Endometrial microvascular endothelial cells (primary cell): ENCODE measurements around the gene MED12L. TPM values are rescaled to one million over a fixed set of nuclear protein-coding genes. Genes with fewer than 3 reads are reported as not detected.

Experiments
- in situ Hi-C: cut with HindIII; loops from 2 replicates; pipeline ENCODE4 v1.10.0; 2017; ENCODE audit warnings: low sequenced_read_pairs, low pct_unique_long_range_greater_than_20kb; ENCODE audit errors: inconsistent ontology term
- total RNA-seq: library from RNA; depleted of rRNA; stranded (reverse); fragments of >200 nt; gene quantifications from one replicate; pipeline ENCODE4 v1.2.3, GENCODE V29; 2015; ENCODE audit errors: inconsistent ontology term

MED12L gene
- total RNA-seq, 1 donor from 2014 or later = not detected

DNA sequence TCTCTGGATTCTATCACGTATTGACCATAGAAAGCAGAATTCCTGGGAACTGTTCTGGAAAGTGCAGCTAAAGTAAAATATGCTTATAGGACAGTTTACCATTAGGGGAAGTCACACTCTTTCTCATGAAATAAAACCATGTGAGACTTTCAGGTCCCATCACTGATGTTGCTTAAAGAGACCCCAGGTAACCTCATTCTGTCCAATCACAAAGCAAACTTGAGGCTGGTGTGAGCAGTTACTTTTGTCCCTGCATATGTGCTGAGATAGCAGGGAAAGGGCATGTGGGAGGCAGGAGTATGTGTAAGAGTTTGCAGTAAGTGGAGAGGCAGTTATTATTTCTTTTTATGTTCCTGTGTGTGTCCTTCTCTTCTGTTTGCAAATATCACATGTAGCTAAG is 215.1 kb downstream of the MED12L start:
- in situ Hi-C loops = no loop called here

DNA sequence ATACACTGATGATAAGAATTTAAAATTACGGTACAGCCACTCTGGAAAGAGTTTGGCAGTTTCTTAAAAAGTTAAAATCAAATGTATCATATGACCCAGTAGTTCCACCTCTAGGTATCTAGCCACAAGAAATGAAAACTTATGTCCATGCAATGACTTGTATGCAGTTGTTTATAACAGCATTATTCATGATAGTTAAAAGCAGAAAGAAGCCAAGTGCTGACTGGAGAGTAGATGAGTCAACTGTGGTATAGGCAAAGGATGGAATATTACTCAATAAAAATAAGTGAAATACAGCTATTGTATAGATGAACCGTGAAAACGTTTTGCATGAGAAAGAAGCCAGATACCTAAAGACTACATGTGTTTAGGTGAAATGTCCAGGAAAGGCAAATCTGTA is 216.3 kb downstream of the MED12L start:
- in situ Hi-C loops = no loop called here

DNA sequence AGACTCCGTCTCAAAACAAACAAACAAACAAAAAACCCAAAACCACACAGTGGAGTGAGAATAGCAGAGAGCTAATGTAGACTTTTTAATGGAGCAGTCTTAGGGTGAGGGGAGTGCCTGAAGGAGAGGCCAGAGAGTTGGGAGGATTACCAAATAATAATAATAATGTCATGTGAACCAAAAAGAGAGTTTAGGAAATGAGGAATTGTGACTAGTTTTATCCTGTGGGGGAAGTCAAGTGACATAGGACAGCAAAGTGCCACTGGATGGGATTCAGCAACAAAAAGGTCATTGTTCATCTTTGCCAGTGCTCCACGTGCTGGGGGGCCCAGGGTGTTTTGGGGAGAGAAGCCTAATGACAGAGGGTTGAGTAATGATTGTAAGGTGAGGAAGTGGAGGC is 218.3 kb downstream of the MED12L start:
- in situ Hi-C loops = no loop called here

DNA sequence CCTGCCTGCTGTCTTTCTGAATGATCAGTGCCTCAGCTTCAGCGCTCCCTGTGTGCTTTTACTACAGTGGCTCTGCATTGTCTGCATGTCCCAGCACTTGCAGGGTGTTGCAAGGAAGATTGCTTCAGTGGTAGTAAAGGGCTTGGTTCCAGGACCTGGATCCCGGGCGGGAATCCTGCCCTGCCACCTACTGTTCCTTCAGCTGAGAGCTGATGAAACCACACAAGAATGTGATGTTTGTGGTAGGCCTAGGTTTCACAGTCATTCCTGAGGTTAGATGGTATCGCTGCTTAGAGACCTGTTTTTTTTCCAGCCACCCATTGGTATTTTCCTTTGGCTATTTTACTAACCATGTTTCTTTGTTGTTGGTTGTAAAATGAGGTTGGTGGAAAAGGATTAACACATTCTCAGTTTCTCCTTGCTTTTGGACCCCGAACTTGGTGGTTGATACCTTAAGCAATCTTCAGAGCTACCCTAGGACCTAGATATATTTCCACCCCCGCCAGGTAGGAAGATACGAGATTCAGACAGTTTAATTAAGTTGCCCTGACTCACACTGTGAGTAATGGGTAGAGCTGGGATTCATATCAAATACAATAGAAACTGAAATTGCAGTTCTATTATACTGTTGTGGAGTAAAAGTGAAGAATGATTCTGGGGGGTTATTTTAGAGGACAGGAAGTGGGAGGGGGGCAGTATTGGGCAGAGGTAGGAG is 219.8 kb downstream of the MED12L start:
- in situ Hi-C loops = no loop called here

DNA sequence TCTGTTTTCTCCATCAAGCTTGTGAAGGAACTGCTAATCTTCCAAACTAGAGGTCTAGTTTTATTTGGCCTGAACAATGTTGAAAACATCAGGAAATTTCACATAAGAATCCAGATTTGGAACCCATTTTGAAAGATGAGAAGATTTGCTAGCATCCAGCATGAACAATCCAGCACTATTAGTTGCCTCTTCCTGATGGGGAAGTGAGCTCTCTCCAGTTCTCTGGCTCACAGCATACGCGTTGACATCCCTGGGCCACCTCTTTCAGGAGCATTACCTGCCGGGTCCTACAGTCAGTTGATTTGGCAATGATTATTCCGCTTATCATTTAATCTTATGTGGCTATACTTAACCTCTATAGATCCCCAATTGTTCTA is 220.3 kb downstream of the MED12L start:
- in situ Hi-C loops = no loop called here

DNA sequence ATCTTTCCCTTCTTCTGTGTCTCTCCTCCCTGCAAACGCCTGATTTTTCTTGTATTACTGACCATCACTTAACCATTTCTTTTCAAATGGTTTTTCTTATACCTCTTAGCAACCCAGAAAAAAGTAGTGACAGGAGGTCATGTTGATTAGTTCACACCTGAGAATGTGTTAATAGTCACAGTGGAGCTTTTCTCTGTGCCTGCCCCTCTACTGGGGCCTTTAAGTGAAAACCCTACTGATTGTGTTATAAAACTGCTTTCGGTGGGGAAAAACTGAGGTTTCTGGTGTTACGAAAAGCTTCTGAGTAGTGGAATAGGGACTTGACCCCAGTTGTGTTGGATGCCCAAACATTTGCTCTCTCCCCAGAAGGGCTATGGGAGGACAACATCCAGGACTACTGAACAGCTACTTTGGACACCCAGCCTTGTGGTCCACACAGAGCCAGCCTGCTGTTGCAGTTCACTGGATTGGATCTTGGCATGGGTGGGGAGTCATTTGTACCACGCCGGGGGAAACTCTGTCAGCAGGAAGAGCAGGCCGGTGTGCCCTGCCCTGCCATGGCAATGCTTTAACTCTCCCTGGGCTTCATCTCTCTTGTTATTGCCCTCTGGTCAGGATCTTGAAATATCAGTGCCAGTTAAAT is 220.8 kb downstream of the MED12L start:
- in situ Hi-C loops = no loop called here

DNA sequence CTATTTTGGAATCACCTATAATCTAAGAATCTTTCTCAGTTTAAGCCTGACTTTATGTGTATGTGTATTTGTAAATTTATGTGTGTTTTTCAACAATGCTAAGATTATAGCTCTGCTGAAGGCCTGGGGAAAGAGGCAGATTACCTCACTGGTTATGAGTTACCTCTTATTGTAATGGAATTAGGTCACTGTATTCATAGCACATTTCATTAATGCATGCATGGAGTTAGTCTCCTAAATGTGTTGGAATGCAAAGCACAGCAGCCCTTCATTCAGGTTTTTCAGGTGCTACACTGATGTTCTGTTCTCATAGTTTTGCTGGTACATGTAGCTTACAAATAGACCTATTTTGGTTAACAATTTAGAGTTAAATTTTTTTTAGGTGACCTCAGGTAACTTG is 221.7 kb downstream of the MED12L start:
- in situ Hi-C loops = no loop called here

DNA sequence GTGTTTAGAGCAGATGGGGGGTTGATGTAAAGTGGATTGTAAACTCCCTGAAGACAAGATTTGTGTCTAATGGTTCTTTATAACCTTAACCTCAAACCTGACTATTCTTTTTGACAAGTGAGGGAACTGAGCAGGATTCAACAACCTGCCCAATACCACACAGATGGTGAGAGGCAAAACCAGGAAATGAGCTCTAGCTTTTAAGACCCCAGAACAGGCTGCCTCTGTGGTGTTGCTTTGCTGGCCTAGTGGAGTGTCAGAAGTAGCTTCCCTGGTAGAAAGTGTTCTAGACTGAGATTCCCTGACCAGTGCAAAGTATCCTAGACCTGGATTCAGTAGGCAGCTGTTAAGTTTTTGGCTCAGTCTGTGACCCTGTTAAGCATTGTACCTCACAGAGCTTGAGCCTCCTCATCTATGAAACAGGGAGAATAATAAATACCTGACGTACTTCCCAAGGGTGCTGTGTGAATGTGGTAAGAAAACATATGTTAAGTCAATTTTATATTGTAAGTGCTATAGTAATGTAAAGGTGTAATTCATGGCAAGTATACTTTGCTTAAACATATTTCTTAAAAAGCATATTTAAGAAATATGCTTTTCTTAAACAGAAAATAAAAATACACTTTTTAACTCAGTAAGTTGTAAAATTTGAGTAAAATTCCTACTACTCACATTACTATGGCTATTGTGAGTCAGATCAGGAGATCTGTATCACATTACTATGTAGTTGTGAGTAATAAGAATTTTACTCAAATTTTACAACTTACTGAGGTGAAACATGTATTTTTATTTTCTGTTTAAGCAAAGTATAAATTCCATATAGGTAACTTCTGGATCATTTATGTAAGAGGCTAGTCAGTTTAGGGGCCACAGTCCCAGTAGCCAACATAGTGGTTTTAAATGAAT is 222.4 kb downstream of the MED12L start:
- in situ Hi-C loops = no loop called here

DNA sequence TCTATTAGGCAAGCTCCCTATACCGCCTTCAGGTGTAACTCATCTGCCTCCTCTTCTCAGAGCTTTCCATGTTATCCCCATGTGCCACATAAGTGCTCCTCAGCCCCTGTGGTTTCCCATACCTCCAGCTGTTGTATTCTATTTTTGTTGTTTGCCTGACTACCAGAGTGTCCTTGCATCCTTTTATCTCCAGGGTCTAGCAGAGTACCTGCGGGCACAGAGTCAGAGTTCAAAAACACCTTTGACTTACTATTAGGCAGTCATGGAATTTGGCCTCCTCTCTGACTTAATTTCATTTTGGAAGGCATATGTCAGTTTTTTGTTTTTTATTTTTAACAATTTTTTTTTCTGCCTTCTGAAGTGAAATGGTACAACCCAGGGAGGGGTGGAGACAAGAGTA is 224.1 kb downstream of the MED12L start:
- in situ Hi-C loops = no loop called here

DNA sequence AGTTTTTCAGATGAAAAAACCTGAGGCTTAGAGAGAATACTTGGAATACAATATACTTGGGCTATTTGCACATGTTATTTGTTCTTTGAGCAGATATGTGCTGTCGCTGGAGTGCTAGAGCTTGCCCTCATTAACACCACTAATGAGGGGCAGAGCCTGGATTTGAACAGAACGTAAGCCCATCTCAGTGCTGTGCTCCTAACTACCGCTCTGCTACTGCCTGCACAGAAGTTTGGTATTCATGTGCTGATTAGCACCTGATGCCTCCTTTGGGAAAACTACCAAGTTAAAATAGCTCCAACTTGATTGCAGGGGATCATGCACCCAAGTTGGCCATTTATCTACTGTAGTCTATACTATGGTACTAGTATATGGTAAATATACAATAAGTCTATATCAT is 227.5 kb downstream of the MED12L start:
- in situ Hi-C loops = no loop called here

DNA sequence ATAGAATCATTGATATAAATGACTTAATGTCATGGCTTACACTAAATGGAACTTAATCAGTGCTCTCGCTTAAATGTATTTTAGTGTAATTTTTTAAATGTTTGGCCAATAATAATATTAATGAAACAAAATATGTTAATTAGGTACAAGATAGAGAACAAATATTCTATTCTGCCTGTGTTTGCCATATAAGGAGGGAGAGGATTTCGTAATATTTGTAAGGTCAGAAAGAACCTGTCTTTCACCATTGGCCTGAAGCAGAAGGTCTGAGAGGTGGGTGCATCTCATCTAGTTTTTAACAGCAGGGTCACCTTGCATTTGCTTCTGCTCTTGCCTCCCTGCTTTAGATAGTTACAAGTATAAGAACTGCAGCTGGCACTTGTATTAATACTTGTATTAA is 228.7 kb downstream of the MED12L start:
- in situ Hi-C loops = no loop called here

DNA sequence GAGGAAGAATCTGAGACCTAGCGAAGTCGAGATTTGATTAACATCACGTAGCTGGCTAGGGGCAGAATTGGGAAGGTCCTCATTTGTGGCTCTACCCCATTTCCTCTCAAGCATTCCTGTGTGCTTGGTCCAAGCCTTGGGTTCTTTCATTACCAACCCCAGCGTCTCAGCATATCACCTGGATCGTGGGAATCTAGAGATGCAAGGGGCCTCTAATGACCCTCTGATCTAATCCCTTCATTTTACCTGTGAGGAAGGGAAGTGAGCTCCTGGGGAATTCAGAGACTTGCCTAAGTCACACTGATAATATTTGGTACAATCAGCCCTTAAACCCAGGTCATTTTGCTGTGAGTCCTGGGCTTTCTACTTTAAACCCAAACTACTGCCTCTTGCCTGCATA is 229.1 kb downstream of the MED12L start:
- in situ Hi-C loops = no loop called here

DNA sequence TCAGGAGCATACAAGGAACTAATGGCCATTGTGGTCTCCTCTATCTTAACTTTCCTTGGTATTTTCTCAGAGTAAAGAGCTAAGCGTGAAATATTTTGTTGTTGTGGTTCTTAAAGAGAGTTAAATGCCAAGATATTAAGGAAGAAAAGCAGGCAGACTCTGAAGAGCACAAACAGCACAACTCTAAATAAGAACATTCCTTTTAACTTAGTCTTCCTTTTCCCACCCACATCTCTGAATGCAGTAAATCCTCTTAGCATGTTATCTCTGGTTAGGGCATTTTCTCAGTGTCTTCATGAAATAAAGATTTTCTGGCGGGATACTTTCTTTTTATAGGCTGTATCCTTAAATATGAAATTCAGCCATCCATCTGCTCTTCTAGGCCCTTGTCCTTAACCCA is 229.7 kb downstream of the MED12L start:
- in situ Hi-C loops = no loop called here

DNA sequence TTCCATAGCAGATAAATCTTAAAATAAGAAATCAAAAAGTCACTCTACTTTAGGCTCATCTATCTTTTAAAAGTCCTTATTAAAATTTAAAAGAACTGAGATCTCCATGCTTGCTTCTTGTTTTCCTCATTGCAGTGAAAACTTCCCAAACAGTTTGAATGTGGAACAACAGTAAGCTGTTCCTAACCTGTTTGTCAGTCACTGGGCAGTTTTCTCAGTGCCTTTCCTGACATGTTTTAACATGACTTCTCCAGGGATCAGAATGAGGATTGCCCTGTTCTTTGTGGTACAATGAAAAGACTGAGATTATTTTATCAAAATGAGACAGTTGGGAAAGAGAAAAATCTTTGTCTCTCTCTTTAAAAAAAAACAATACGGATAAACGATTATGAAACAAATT is 230.4 kb downstream of the MED12L start:
- in situ Hi-C loops = no loop called here

DNA sequence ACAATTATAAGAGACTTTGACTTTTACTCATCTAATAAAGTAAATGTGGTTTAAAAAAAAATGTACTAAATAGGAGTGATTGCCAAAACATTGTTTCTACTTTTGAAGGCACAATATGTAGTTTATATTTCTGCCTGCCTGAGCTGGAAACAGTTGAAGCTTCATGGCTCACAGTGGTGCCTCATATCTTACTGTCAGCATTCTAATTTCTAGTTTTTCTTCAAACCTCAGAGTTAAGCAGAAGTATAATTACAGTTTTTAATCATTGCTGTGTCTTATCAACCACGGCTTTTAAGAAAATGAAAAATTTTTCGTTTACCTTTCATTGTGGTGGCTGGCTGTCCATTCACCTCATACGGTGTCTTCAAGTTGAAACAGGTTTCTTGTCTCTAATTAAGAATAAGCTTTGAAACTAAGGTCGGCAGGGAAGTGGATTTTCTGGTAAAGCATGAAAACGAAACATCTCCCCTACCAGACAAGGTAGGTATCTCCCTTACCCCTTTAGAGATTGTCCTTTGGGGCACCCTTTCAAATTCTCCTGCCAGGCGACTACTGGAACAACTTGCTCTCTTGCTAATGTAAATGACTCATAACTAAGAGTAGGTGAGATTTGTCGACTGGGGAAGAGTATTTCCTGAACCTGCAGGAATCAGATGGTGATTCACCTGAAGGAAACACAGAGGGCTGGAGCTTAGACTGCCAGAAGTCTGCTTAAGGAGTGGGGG is 231.0 kb downstream of the MED12L start, which contains the start of gene GPR87:
GPR87 (minus strand) TSS at position 554 of the 725 bp plus-strand sequence. CDS start 16,720 bp downstream, outside the sequence.
- in situ Hi-C loops = no loop called here

DNA sequence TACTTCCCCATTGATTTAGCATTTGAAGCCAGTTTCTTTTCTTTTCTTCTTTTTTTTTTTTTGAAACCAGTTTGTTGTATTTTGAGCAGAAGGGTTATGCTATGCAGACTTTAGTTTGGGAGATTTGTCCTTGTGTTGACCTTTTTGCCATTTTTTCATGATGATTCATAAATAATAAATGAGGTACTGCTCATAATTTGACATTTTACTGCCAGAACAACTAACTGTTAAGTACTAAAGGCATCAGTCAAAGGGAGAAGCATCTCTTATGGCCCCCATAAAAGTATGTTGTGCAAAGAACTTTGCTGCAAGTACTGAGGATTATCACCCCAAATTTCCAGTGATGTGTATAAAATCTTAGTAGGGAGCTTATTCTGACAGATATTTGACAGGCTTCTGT is 232.8 kb downstream of the MED12L start:
- in situ Hi-C loops = no loop called here

DNA sequence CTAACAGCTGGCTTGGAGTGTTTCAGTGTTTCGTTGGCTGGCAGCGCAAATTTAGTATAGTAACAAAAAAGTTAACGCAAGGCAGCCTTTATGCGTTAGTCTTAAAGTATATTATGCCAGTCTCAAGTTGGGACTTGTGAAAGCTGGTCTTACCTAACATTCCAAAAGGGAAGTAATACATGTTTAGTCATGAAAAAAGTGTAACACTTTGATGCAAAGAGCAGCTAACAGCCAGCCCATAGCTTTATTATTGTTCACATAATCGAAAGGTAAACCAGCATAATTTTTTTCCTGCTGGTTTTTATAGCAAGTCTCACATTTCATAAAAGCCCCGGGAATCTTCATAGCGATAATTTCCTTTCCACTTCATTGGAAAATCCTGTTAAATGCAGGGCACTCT is 233.5 kb downstream of the MED12L start:
- in situ Hi-C loops = no loop called here

DNA sequence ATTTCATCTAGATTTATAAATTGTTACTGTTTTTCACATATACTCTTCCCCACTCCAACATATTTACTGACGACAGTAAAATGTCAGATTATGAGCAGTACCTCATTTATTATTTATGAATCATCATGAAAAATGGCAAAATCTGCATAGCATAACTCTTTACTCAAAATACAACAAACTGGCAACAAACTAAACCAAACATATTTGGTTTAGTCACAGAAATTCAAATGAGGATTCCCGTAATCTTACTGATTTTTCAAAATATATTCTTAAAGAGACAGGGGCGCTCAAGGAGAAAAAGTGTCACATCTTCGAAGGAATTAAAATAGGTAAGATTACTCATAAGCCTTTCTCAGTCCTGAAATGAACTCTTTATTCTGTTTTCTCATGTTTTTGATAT is 234.2 kb downstream of the MED12L start:
- in situ Hi-C loops = no loop called here

DNA sequence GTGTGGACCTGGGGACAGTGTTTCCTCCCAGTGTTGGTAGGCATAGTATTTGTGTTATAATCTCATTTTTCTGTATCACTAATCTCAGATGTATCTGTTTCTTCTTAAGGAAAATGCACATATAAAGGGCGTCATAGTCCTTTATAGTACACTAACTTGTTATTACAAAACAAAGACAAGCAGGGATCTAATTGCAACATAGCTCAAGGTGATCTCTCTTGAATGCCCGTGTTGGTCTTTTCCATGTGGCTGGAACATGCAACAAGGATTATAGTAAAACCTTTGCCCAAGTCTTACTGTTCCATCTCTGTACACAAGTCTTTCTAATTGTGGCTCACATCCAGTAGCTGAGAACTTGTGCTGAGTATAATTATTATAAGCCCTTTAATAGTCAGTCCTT is 234.7 kb downstream of the MED12L start:
- in situ Hi-C loops = no loop called here
